GM12878 (cell line): ENCODE results near the gene SUMF1. TPM values are rescaled to one million over a fixed set of nuclear protein-coding genes. Genes with fewer than 3 reads are reported as not detected.
A peak's percentile ranks its signal among the peaks of the same experiment; 100 is the strongest.

Experiments
- CBX5 ChIP-seq: sonication (generic); IDR thresholded peaks from 2 replicates; pipeline ENCODE4 v1.6.1; 2016; ENCODE audit warnings: low read depth, moderate library complexity, mild to moderate bottlenecking, inconsistent platforms
- EED ChIP-seq: sonication (generic); IDR thresholded peaks from 2 replicates; pipeline ENCODE4 v1.6.1; 2016; ENCODE audit warnings: antibody characterized with exemption, low read depth
- FOXK2 ChIP-seq: fragments of 450-650 bp; IDR thresholded peaks from 2 replicates; pipeline ENCODE4 v1.6.1; 2017; ENCODE audit warnings: mild to moderate bottlenecking, moderate library complexity
- KDM1A ChIP-seq: fragments of 200-600 bp; sonication (generic); IDR thresholded peaks from 2 replicates; pipeline ENCODE4 v1.6.1; 2016; ENCODE audit warnings: borderline replicate concordance
- NKRF ChIP-seq: fragments of 450-650 bp; conservative IDR thresholded peaks from 2 replicates; pipeline ENCODE4 v1.6.1; 2017; ENCODE audit warnings: mild to moderate bottlenecking, moderate library complexity
- PAX5 ChIP-seq: IDR thresholded peaks from 2 replicates; pipeline ENCODE4 v1.6.1; 2011; ENCODE audit warnings: low read depth, low read length, borderline replicate concordance
- PML ChIP-seq: IDR thresholded peaks from 2 replicates; pipeline ENCODE4 v1.6.1; 2012; ENCODE audit warnings: low read length, inconsistent platforms
- RELB ChIP-seq: fragments of 450-650 bp; IDR thresholded peaks from 2 replicates; pipeline ENCODE4 v1.6.1; 2017; ENCODE audit warnings: low read depth, mild to moderate bottlenecking, moderate library complexity
- TCF12 ChIP-seq: IDR thresholded peaks from 2 replicates; pipeline ENCODE4 v1.6.1; 2011; ENCODE audit warnings: low read depth, mild to moderate bottlenecking, low read length
- ZNF217 ChIP-seq: fragments of 450-650 bp; IDR thresholded peaks from 2 replicates; pipeline ENCODE4 v1.6.1; 2017; ENCODE audit warnings: antibody characterized with exemption, mild to moderate bottlenecking
- polyA plus RNA-seq, 11 experiments: library from polyadenylated mRNA; depleted of rRNA in 4 of 11; unstranded in 6 of 11; stranded (reverse) in 5 of 11; fragments of >200 nt; fragmentation: Nextera tagmentation in 4 of 11; fragmentation: Illumina TruSeq in 1 of 11; extraction: Ambion mirVana in 4 of 11; extraction: Trizol in 1 of 11; gene quantifications; 1 replicate in 1 of 11; 2 replicates in 10 of 11; pipeline versions ENCODE4 v1.2.1 to v1.2.3, GENCODE V29; 2011 to 2016; ENCODE audit warnings: inconsistent platforms in 2 of 11, missing spikeins in 2 of 11, low read depth in 1 of 11
- total RNA-seq, 4 experiments: library from RNA; depleted of rRNA in 3 of 4; stranded (reverse); fragments of >200 nt in 3 of 4; fragmentation: Illumina TruSeq in 1 of 4; extraction: Trizol in 1 of 4; gene quantifications; 2 replicates each; pipeline versions ENCODE4 v1.2.1 to v1.2.3, GENCODE V29; 2013 to 2021

The SUMF1 gene
- total and polyA plus RNA-seq, 10 of the 15 experiments (the other 5 are each of a cell fraction or from before 2014, with no cell fraction given) = 3.2 to 14.3 (median 8.5) TPM

- TF ChIP-seq RELB (peak; percentile 53; the same call in 1 of the 2 replicates), CBX5 (no peak), ZNF217 (no peak), KDM1A (no peak), PAX5 (no peak), NKRF (no peak), PML (no peak), TCF12 (no peak), FOXK2 (no peak), EED (peak; percentile 63; the same call in 1 of the 2 replicates)
Observed at GRCh38 chr3:4495294-4496086, 28.4 kb upstream of the SUMF1 start (continued).
